HS-5 (cell line): Measurements from ENCODE around the gene NOL6.
"Not testable (repeated sequence)": the region's sequence is repeated elsewhere in the genome, so short reads cannot be mapped to it uniquely, and the experiment has no call there.

Experiments
- DNase-seq: peaks from one replicate; pipeline ENCODE4 v3.0.0-alpha.2; 2012; ENCODE audit warnings: low read depth

The NOL6 gene

GRCh38 chr9:33471361-33471760 lies 2.4 kb downstream of the NOL6 start:
- DNase-seq = no peak

- no peak for DNase-seq
Measured at GRCh38 chr9:33469891-33470290, 3.8 kb downstream of the NOL6 start.

GRCh38 chr9:33468797-33469621 lies 4.7 kb downstream of the NOL6 start:
- DNase-seq = no peak

GRCh38 chr9:33468215-33468730 lies 5.5 kb downstream of the NOL6 start:
- DNase-seq = no peak

- no peak for DNase-seq
Measured at GRCh38 chr9:33467526-33467925, 6.2 kb downstream of the NOL6 start.

GRCh38 chr9:33466565-33467495 lies 6.9 kb downstream of the NOL6 start:
- no peak for DNase-seq

- DNase-seq = no peak
Measured at GRCh38 chr9:33465596-33466564, 7.8 kb downstream of the NOL6 start.

GRCh38 chr9:33465096-33465495 lies 8.6 kb downstream of the NOL6 start:
- no peak for DNase-seq

- DNase-seq = no peak
Measured at GRCh38 chr9:33464045-33464636, 9.6 kb downstream of the NOL6 start.

GRCh38 chr9:33463151-33463550 lies 10.6 kb downstream of the NOL6 start:
- DNase-seq = no peak

GRCh38 chr9:33461492-33461891 lies 12.2 kb downstream of the NOL6 start:
- no peak for DNase-seq

- DNase-seq = no peak
Measured at GRCh38 chr9:33460854-33461253, 12.9 kb downstream of the NOL6 start.

GRCh38 chr9:33459115-33459514 lies 14.6 kb downstream of the NOL6 start:
- no peak for DNase-seq

- DNase-seq = no peak
Measured at GRCh38 chr9:33458444-33458843, 15.3 kb downstream of the NOL6 start.

GRCh38 chr9:33455945-33456344 lies 17.8 kb downstream of the NOL6 start:
- no peak for DNase-seq

- not testable (repeated sequence) for DNase-seq
Measured at GRCh38 chr9:33455456-33455855, 18.3 kb downstream of the NOL6 start.

GRCh38 chr9:33454661-33455026 lies 19.1 kb downstream of the NOL6 start:
- DNase-seq = not testable (repeated sequence)

GRCh38 chr9:33453999-33454660 lies 19.6 kb downstream of the NOL6 start:
- DNase-seq = no peak

- DNase-seq = no peak
Measured at GRCh38 chr9:33453286-33453860, 20.4 kb downstream of the NOL6 start.

- no peak for DNase-seq
Measured at GRCh38 chr9:33452828-33453271, 20.9 kb downstream of the NOL6 start.
